ENCODE results near the gene TDRD10.

The TDRD10 gene

GRCh38 chr1:154490317-154490716 lies 11.7 kb upstream of the TDRD10 start:
- Histone ChIP-seq H3K27me3 (ENCODE audit: insufficient read depth, low read depth, severe bottlenecking) (peaks cover 100% of the 10 kb centered on the region), H3K9me3 (ENCODE audit: severe bottlenecking) (peaks cover 5% of the 10 kb centered on the region), H3K4me3 (ENCODE audit: low read depth, low read length) (no peak overlapping the region), H3K27ac (no peak overlapping the region), H3K36me3 (no peaks in the 10 kb centered on the region)
- DNase-seq = no peak
- TF ChIP-seq CTCF (IDR thresholded peaks at IDR 0.05; ENCODE audit: low read depth, low read length) = no peak

- DNase-seq = no peak
- no peaks in the 10 kb centered on the region for H3K36me3 ChIP-seq
- H3K9me3 ChIP-seq (ENCODE audit: severe bottlenecking) = peaks cover 5% of the 10 kb centered on the region
- H3K27ac ChIP-seq = no peak overlapping the region
- H3K4me3 ChIP-seq (ENCODE audit: low read depth, low read length) = no peak overlapping the region
- no peak for TF ChIP-seq CTCF (IDR thresholded peaks at IDR 0.05; ENCODE audit: low read depth, low read length)
- peaks cover 100% of the 10 kb centered on the region for H3K27me3 ChIP-seq (ENCODE audit: insufficient read depth, low read depth, severe bottlenecking)
Observed at GRCh38 chr1:154492115-154492514, 9.9 kb upstream of the TDRD10 start.

- no peaks in the 10 kb centered on the region for H3K36me3 ChIP-seq
- no peak overlapping the region for H3K4me3 ChIP-seq (ENCODE audit: low read depth, low read length)
- H3K27me3 ChIP-seq (ENCODE audit: insufficient read depth, low read depth, severe bottlenecking) = peaks cover 100% of the 10 kb centered on the region
- peaks cover 5% of the 10 kb centered on the region for H3K9me3 ChIP-seq (ENCODE audit: severe bottlenecking)
- DNase-seq = no peak
- TF ChIP-seq CTCF (IDR thresholded peaks at IDR 0.05; ENCODE audit: low read depth, low read length) = no peak
- H3K27ac ChIP-seq = no peak overlapping the region
Observed at GRCh38 chr1:154493276-154493675, 8.7 kb upstream of the TDRD10 start.

- TF ChIP-seq CTCF (IDR thresholded peaks at IDR 0.05; ENCODE audit: low read depth, low read length) = no peak
- Histone ChIP-seq H3K27ac (no peak overlapping the region), H3K9me3 (ENCODE audit: severe bottlenecking) (no peaks in the 10 kb centered on the region), H3K27me3 (ENCODE audit: insufficient read depth, low read depth, severe bottlenecking) (peaks cover 100% of the 10 kb centered on the region), H3K36me3 (no peaks in the 10 kb centered on the region), H3K4me3 (ENCODE audit: low read depth, low read length) (no peak overlapping the region)
- no peak for DNase-seq
Observed at GRCh38 chr1:154495496-154496273, 6.3 kb upstream of the TDRD10 start.

- H3K36me3 ChIP-seq = no peaks in the 10 kb centered on the region
- DNase-seq = no peak
- H3K27me3 ChIP-seq (ENCODE audit: insufficient read depth, low read depth, severe bottlenecking) = peaks cover 100% of the 10 kb centered on the region
- no peak overlapping the region for H3K27ac ChIP-seq
- H3K4me3 ChIP-seq (ENCODE audit: low read depth, low read length) = no peak overlapping the region
- H3K9me3 ChIP-seq (ENCODE audit: severe bottlenecking) = peaks cover 1% of the 10 kb centered on the region
- no peak for TF ChIP-seq CTCF (IDR thresholded peaks at IDR 0.05; ENCODE audit: low read depth, low read length)
Observed at GRCh38 chr1:154496383-154496782, 5.6 kb upstream of the TDRD10 start.
